Astrocyte (in vitro differentiated cells and primary cell): ENCODE data around the gene GOT1. TPM values are rescaled to one million over a fixed set of nuclear protein-coding genes. Genes with fewer than 3 reads are reported as not detected.

Experiments
- DNase-seq: peaks from one replicate; pipeline ENCODE4 v3.0.0-alpha.2; 2010; ENCODE audit warnings: low read depth
- FAIRE-seq: peaks from 2 replicates; lab custom pipeline; 2011; peaks lifted over from hg19 to GRCh38; lab: Jason Lieb, UNC
- H2AFZ ChIP-seq: 2 replicates; pipeline ENCODE4 v1.6.0; 2012; ENCODE audit warnings: low read depth, low read length, inconsistent platforms
- H3K27ac ChIP-seq: 2 replicates; pipeline ENCODE4 v1.5.1; 2011; ENCODE audit warnings: low read depth, low read length, inconsistent platforms
- H3K27me3 ChIP-seq: 2 replicates; pipeline ENCODE4 v1.6.0; 2011; ENCODE audit warnings: low read length, inconsistent platforms; ENCODE audit not compliant: insufficient read depth
- H3K36me3 ChIP-seq: 2 replicates; pipeline ENCODE4 v1.5.1; 2011; ENCODE audit warnings: low read length, inconsistent platforms; ENCODE audit not compliant: insufficient read depth
- H3K4me1 ChIP-seq: 2 replicates; pipeline ENCODE4 v1.5.1; 2011; ENCODE audit warnings: low read length, inconsistent platforms; ENCODE audit not compliant: insufficient read depth
- H3K4me2 ChIP-seq: 2 replicates; pipeline ENCODE4 v1.6.0; 2012; ENCODE audit warnings: low read length, inconsistent platforms
- H3K4me3 ChIP-seq: 2 replicates; pipeline ENCODE4 v1.5.1; 2011; ENCODE audit warnings: low read depth, mild to moderate bottlenecking, low read length, inconsistent platforms; ENCODE audit not compliant: insufficient read depth
- H3K79me2 ChIP-seq: 2 replicates; pipeline ENCODE4 v1.6.0; 2012; ENCODE audit warnings: mild to moderate bottlenecking, low read length, inconsistent platforms; ENCODE audit not compliant: insufficient read depth
- H3K9ac ChIP-seq: 2 replicates; pipeline ENCODE4 v1.6.0; 2012; ENCODE audit warnings: mild to moderate bottlenecking, low read length, inconsistent platforms
- H3K9me3 ChIP-seq: 2 replicates; pipeline ENCODE4 v1.5.1; 2012; ENCODE audit warnings: low read depth, mild to moderate bottlenecking, low read length, inconsistent platforms; ENCODE audit not compliant: insufficient read depth
- H4K20me1 ChIP-seq: 2 replicates; pipeline ENCODE4 v1.6.0; 2012; ENCODE audit warnings: low read length, inconsistent platforms; ENCODE audit not compliant: insufficient read depth
- H3K27ac Mint-ChIP-seq: one replicate; pipeline ENCODE4 v1.8.0; 2021; ENCODE audit warnings: mild to moderate bottlenecking, mixed read lengths; ENCODE audit not compliant: unreplicated experiment
- H3K27me3 Mint-ChIP-seq: one replicate; pipeline ENCODE4 v1.8.0; 2021; ENCODE audit warnings: low read depth, mixed read lengths; ENCODE audit not compliant: unreplicated experiment
- H3K36me3 Mint-ChIP-seq: one replicate; pipeline ENCODE4 v1.8.0; 2021; ENCODE audit warnings: low read depth, mixed read lengths; ENCODE audit not compliant: unreplicated experiment
- H3K4me1 Mint-ChIP-seq: one replicate; pipeline ENCODE4 v1.8.0; 2021; ENCODE audit warnings: low read depth, mixed read lengths; ENCODE audit not compliant: unreplicated experiment
- H3K4me3 Mint-ChIP-seq: one replicate; pipeline ENCODE4 v1.8.0; 2021; ENCODE audit warnings: mild to moderate bottlenecking, moderate library complexity, mixed read lengths; ENCODE audit not compliant: unreplicated experiment
- H3K9me3 Mint-ChIP-seq: one replicate; pipeline ENCODE4 v1.8.0; 2021; ENCODE audit warnings: mild to moderate bottlenecking, mixed read lengths; ENCODE audit not compliant: unreplicated experiment
- CTCF ChIP-seq: IDR thresholded peaks from 2 replicates; pipeline ENCODE4 v1.5.1; 2011; ENCODE audit warnings: low read depth, mild to moderate bottlenecking, inconsistent platforms, low read length, moderate library complexity; ENCODE audit not compliant: insufficient read depth
- EZH2 ChIP-seq: IDR thresholded peaks from 2 replicates; pipeline ENCODE4 v1.6.1; 2012; ENCODE audit warnings: mild to moderate bottlenecking, low read length, inconsistent platforms; ENCODE audit not compliant: insufficient read depth
- total RNA-seq: library from RNA; stranded (reverse); gene quantifications from 2 replicates; pipeline ENCODE4 v1.2.1, GENCODE V29; 2021

Gene GOT1
- total RNA-seq, 1 donor from 2014 or later: 46.8 TPM

GRCh38 chr10:99456931-99457288 lies 26.5 kb upstream of the GOT1 start:
- Mint-ChIP-seq H3K9me3 (peaks cover 4% of the 10 kb centered on the region), H3K36me3 (no peaks in the 10 kb centered on the region), H3K27me3 (peaks cover 17% of the 10 kb centered on the region), H3K4me1 (peaks cover 9% of the 10 kb centered on the region), H3K27ac (no peak overlapping the region), H3K4me3 (no peak overlapping the region)
- Histone ChIP-seq H3K4me2 (no peak overlapping the region), H3K4me3 (no peak overlapping the region), H3K27ac (no peak overlapping the region), H3K9me3 (peaks cover 2% of the 10 kb centered on the region), H3K4me1 (no peaks in the 10 kb centered on the region), H3K9ac (no peak overlapping the region), H3K79me2 (no peaks in the 10 kb centered on the region), H3K27me3 (peaks cover 21% of the 10 kb centered on the region), H3K36me3 (no peaks in the 10 kb centered on the region), H4K20me1 (no peaks in the 10 kb centered on the region), H2AFZ (no peak overlapping the region)
- TF ChIP-seq EZH2 (no peak), CTCF (no peak)
- FAIRE-seq (no peak), DNase-seq (no peak)

GRCh38 chr10:99456207-99456930 lies 25.9 kb upstream of the GOT1 start:
- FAIRE-seq (no peak), DNase-seq (no peak)
- no peaks in the 10 kb centered on the region for H3K36me3 Mint-ChIP-seq
- H3K36me3 ChIP-seq: no peaks in the 10 kb centered on the region
- no peaks in the 10 kb centered on the region for H4K20me1 ChIP-seq
- H3K79me2 ChIP-seq: no peaks in the 10 kb centered on the region
- H3K9ac ChIP-seq: no peak overlapping the region
- H3K27me3 ChIP-seq: peaks cover 26% of the 10 kb centered on the region
- H3K9me3 Mint-ChIP-seq: peaks cover 4% of the 10 kb centered on the region
- peaks cover 2% of the 10 kb centered on the region for H3K9me3 ChIP-seq
- H3K4me3 ChIP-seq: no peak overlapping the region
- H3K4me3 Mint-ChIP-seq: no peak overlapping the region
- H3K4me1 Mint-ChIP-seq: peaks cover 7% of the 10 kb centered on the region
- TF ChIP-seq CTCF (no peak), EZH2 (no peak)
- no peaks in the 10 kb centered on the region for H3K4me1 ChIP-seq
- H3K27ac Mint-ChIP-seq: no peak overlapping the region
- H3K4me2 ChIP-seq: no peak overlapping the region
- H3K27me3 Mint-ChIP-seq: peaks cover 20% of the 10 kb centered on the region
- H2AFZ ChIP-seq: no peak overlapping the region
- no peak overlapping the region for H3K27ac ChIP-seq

GRCh38 chr10:99451981-99452380 lies 21.6 kb upstream of the GOT1 start:
- no peak for TF ChIP-seq CTCF
- TF ChIP-seq EZH2: no peak
- Mint-ChIP-seq H3K36me3 (no peaks in the 10 kb centered on the region), H3K27ac (no peak overlapping the region), H3K27me3 (peaks cover 29% of the 10 kb centered on the region), H3K9me3 (no peaks in the 10 kb centered on the region), H3K4me3 (no peak overlapping the region), H3K4me1 (no peaks in the 10 kb centered on the region)
- H3K9ac ChIP-seq: no peak overlapping the region
- no peaks in the 10 kb centered on the region for H3K9me3 ChIP-seq
- peaks cover 55% of the 10 kb centered on the region for H3K27me3 ChIP-seq
- H2AFZ ChIP-seq: no peak overlapping the region
- FAIRE-seq (no peak), DNase-seq (no peak)
- no peaks in the 10 kb centered on the region for H3K36me3 ChIP-seq
- no peaks in the 10 kb centered on the region for H4K20me1 ChIP-seq
- no peak overlapping the region for H3K4me3 ChIP-seq
- H3K4me2 ChIP-seq: no peak overlapping the region
- no peak overlapping the region for H3K27ac ChIP-seq
- H3K4me1 ChIP-seq: no peaks in the 10 kb centered on the region
- no peaks in the 10 kb centered on the region for H3K79me2 ChIP-seq
